Caco-2 (cell line): ENCODE results near the gene CDK14. TPM values are rescaled to one million over a fixed set of nuclear protein-coding genes. Genes with fewer than 3 reads are reported as not detected.

Source experiments
- BruUV-seq: library from RNA; stranded (reverse); fragments of 400-500 nt; replicated peaks from 2 replicates; lab custom pipeline; 2021; lab: Mats Ljungman, UMichigan
- CTCF ChIA-PET: fragments of 300-600 bp; sonication (Branson Sonifier 250); formaldehyde crosslinking; loops from one replicate; lab custom pipeline; 2022; ENCODE audit warnings: antibody characterized with exemption; lab: Charles Lee
- POLR2A ChIA-PET: fragments of 300-600 bp; sonication (Branson Sonifier 250); formaldehyde crosslinking; loops from one replicate; lab custom pipeline; 2022; ENCODE audit warnings: antibody characterized with exemption; lab: Charles Lee
- DNase-seq, 2 experiments: peaks; one replicate each; pipeline versions ENCODE4 v3.0.0 to v3.0.0-alpha.2; 2020 to 2022
- H3K27me3 ChIP-seq: replicated peaks from 2 replicates; pipeline ENCODE4 v1.6.0; 2011; ENCODE audit warnings: low read length; ENCODE audit not compliant: control insufficient read depth, insufficient read depth
- H3K36me3 ChIP-seq: 2 replicates; pipeline ENCODE4 v1.5.1; 2011; ENCODE audit warnings: low read length; ENCODE audit not compliant: control insufficient read depth, insufficient read depth
- H3K4me1 ChIP-seq: fragments of 250-450 bp; sonication (Bioruptor Pico); 2 replicates; pipeline ENCODE4 v1.5.1; 2020; ENCODE audit warnings: mild to moderate bottlenecking
- H3K4me3 ChIP-seq: 2 replicates; pipeline ENCODE4 v1.5.1; 2011; ENCODE audit warnings: low read depth, mild to moderate bottlenecking, control low read depth, low read length
- H3K9me3 ChIP-seq: fragments of 250-450 bp; sonication (Bioruptor Pico); 2 replicates; pipeline ENCODE4 v1.5.1; 2020; ENCODE audit warnings: mild to moderate bottlenecking, moderate library complexity
- H3K27ac Mint-ChIP-seq: one replicate; pipeline ENCODE4 v1.8.0; 2022; ENCODE audit warnings: mixed read lengths; ENCODE audit not compliant: unreplicated experiment
- H3K27me3 Mint-ChIP-seq: one replicate; pipeline ENCODE4 v1.8.0; 2022; ENCODE audit warnings: mixed read lengths; ENCODE audit not compliant: insufficient read depth, unreplicated experiment
- H3K36me3 Mint-ChIP-seq: one replicate; pipeline ENCODE4 v1.8.0; 2022; ENCODE audit warnings: mild to moderate bottlenecking, mixed read lengths; ENCODE audit not compliant: insufficient read depth, unreplicated experiment
- H3K4me1 Mint-ChIP-seq: one replicate; pipeline ENCODE4 v1.8.0; 2022; ENCODE audit warnings: low read depth, mixed read lengths; ENCODE audit not compliant: unreplicated experiment
- H3K4me3 Mint-ChIP-seq: one replicate; pipeline ENCODE4 v1.8.0; 2022; ENCODE audit warnings: mild to moderate bottlenecking, moderate library complexity, mixed read lengths; ENCODE audit not compliant: unreplicated experiment
- H3K9me3 Mint-ChIP-seq: one replicate; pipeline ENCODE4 v1.8.0; 2022; ENCODE audit warnings: mixed read lengths; ENCODE audit not compliant: unreplicated experiment
- intact Hi-C: fragments of 100-400 bp; cut with micrococcal nuclease; formaldehyde crosslinking; loops from one replicate; pipeline ENCODE4 v1.10.0; 2022; ENCODE audit not compliant: unreplicated experiment
- total RNA-seq: library from RNA; stranded (reverse); gene quantifications from 2 replicates; pipeline ENCODE4 v1.2.3, GENCODE V29; 2022
- TF ChIP-seq, protein P1 (sequence below), 2 experiments: fragments of 200-600 bp in 1 of 2; IDR thresholded peaks; 1 replicate in 1 of 2; 2 replicates in 1 of 2; pipeline versions ENCODE4 v1.5.1 to v1.8.0; 2011 to 2022; ENCODE audit warnings: antibody characterized with exemption in 1 of 2, control low read depth in 1 of 2, inconsistent platforms in 1 of 2, low read depth in 1 of 2, low read length in 1 of 2, mild to moderate bottlenecking in 1 of 2, moderate library complexity in 1 of 2; ENCODE audit not compliant: insufficient read depth in 1 of 2, severe bottlenecking in 1 of 2, unreplicated experiment in 1 of 2

Gene CDK14
- total RNA-seq, 1 experiment from 2014 or later, result 18.2 TPM

DNA sequence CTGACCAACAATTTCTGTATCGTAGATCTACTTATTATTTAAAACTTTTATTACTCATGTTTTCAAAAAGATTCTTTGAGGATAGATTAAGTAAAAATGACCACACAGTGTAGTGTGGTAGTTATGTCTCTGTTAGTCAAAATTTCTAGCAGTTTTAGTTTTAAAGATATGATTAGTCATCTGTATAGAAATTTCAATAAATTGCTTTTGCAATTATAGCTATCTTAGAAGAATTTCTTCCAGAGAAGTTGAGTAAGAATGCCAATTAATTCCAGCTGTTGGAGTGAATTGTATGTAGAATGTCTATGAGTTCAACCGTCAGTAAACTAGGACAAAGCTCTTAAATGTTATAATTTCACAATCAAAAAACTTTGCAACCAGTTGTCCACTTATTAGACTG lies 229.7 kb downstream of the CDK14 start:
- no peaks in the 10 kb centered on the region for H3K9me3 ChIP-seq
- H3K36me3 ChIP-seq, result no peaks in the 10 kb centered on the region
- peaks cover 9% of the 10 kb centered on the region for H3K9me3 Mint-ChIP-seq
- POLR2A ChIA-PET, result no interaction called here
- no peak overlapping the region for H3K4me3 Mint-ChIP-seq
- CTCF ChIA-PET, result no interaction called here
- no peaks in the 10 kb centered on the region for H3K36me3 Mint-ChIP-seq
- H3K27me3 Mint-ChIP-seq, result no peaks in the 10 kb centered on the region
- H3K4me1 Mint-ChIP-seq, result no peaks in the 10 kb centered on the region
- DNase-seq, result no peak
- intact Hi-C loops, result no loop called here
- H3K27ac Mint-ChIP-seq, result no peak overlapping the region
- BruUV-seq, result no TSS peak
- H3K27me3 ChIP-seq, result no peaks in the 10 kb centered on the region
- TF ChIP-seq, protein P1, sequence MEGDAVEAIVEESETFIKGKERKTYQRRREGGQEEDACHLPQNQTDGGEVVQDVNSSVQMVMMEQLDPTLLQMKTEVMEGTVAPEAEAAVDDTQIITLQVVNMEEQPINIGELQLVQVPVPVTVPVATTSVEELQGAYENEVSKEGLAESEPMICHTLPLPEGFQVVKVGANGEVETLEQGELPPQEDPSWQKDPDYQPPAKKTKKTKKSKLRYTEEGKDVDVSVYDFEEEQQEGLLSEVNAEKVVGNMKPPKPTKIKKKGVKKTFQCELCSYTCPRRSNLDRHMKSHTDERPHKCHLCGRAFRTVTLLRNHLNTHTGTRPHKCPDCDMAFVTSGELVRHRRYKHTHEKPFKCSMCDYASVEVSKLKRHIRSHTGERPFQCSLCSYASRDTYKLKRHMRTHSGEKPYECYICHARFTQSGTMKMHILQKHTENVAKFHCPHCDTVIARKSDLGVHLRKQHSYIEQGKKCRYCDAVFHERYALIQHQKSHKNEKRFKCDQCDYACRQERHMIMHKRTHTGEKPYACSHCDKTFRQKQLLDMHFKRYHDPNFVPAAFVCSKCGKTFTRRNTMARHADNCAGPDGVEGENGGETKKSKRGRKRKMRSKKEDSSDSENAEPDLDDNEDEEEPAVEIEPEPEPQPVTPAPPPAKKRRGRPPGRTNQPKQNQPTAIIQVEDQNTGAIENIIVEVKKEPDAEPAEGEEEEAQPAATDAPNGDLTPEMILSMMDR (IDR thresholded peaks at IDR 0.05; ENCODE audit: insufficient read depth in 1 of 2, low read depth in 1 of 2, low read length in 1 of 2, severe bottlenecking in 1 of 2, unreplicated experiment in 1 of 2), result no peak
- no peak overlapping the region for H3K4me3 ChIP-seq
- H3K4me1 ChIP-seq, result no peaks in the 10 kb centered on the region

DNA sequence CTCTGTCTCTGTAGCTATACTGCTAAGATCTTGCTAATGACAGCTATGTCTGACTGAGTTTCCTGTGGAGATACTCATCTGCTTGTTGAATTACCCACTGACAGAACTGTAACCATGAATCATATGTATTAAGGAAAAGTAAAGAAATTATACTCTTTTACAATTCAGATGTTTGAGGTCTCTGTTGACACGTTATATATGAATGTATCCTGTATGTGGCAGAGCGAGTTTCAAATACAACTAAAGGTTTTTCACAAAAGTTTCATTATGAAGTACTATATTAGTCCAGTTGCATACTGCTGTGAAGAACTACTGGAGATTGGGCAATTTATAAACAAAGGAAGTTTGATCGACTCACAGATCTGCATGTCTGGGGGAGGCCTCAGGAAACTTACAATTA lies 232.5 kb downstream of the CDK14 start:
- TF ChIP-seq, protein P1 (IDR thresholded peaks at IDR 0.05; ENCODE audit: insufficient read depth in 1 of 2, low read depth in 1 of 2, low read length in 1 of 2, severe bottlenecking in 1 of 2, unreplicated experiment in 1 of 2), result no peak
- no peak for DNase-seq
- Histone ChIP-seq H3K36me3 (no peaks in the 10 kb centered on the region), H3K9me3 (no peaks in the 10 kb centered on the region), H3K27me3 (no peaks in the 10 kb centered on the region), H3K4me1 (no peaks in the 10 kb centered on the region), H3K4me3 (no peak overlapping the region)
- CTCF ChIA-PET, result no interaction called here
- Mint-ChIP-seq H3K9me3 (peaks cover 9% of the 10 kb centered on the region), H3K4me3 (no peak overlapping the region), H3K4me1 (no peaks in the 10 kb centered on the region), H3K27me3 (no peaks in the 10 kb centered on the region), H3K27ac (no peak overlapping the region), H3K36me3 (no peaks in the 10 kb centered on the region)
- POLR2A ChIA-PET, result no interaction called here
- no TSS peak for BruUV-seq
- intact Hi-C loops, result no loop called here

DNA sequence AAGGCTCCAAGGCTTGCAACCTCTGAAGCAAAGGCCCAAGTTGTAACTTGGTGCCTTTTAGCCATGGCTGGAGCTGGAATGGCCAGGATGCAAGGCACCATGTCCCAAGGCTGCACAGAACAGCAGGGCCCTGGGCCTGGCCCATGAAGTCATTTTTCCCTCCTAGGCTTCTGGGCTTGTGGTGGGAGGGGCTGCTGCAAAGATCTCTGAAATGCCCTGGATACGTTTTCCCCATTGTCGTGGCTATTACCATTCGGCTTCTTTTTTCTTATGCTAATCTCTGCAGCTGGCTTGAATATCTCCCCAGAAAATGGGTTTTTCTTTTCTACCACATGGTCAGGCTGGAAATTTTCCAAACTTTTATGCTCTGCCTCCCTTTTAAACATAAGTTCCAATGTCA lies 234.2 kb downstream of the CDK14 start:
- POLR2A ChIA-PET, result no interaction called here
- H3K4me1 ChIP-seq, result no peaks in the 10 kb centered on the region
- intact Hi-C loops, result no loop called here
- H3K27me3 ChIP-seq, result no peaks in the 10 kb centered on the region
- no peak overlapping the region for H3K4me3 ChIP-seq
- H3K36me3 ChIP-seq, result no peaks in the 10 kb centered on the region
- Mint-ChIP-seq H3K27me3 (no peaks in the 10 kb centered on the region), H3K4me3 (no peak overlapping the region), H3K36me3 (no peaks in the 10 kb centered on the region), H3K27ac (no peak overlapping the region), H3K9me3 (peaks cover 9% of the 10 kb centered on the region), H3K4me1 (no peaks in the 10 kb centered on the region)
- BruUV-seq, result no TSS peak
- H3K9me3 ChIP-seq, result no peaks in the 10 kb centered on the region
- no peak for DNase-seq
- CTCF ChIA-PET, result no interaction called here
- TF ChIP-seq, protein P1 (IDR thresholded peaks at IDR 0.05; ENCODE audit: insufficient read depth in 1 of 2, low read depth in 1 of 2, low read length in 1 of 2, severe bottlenecking in 1 of 2, unreplicated experiment in 1 of 2), result no peak
